HG03469 (cell line): ENCODE results near the gene NEUROG1.

Source experiments
- ATAC-seq: cut with Tn5 transposase; IDR thresholded peaks from one replicate; pipeline ENCODE4 v1.9.1; 2021; ENCODE audit warnings: mild to moderate bottlenecking, moderate library complexity, moderate number of reproducible peaks; ENCODE audit not compliant: unreplicated experiment

NEUROG1 gene

GRCh38 chr5:135535820-135536801 is at the start of gene NEUROG1:
Gene NEUROG1 (minus strand): TSS chr5:135535964. CDS start chr5:135535690, 274 bp downstream.
- ATAC-seq, result no peak

- no peak for ATAC-seq
These were observed 49.2 kb upstream of the NEUROG1 start for GRCh38 chr5:135584918-135585317.

- no peak for ATAC-seq
These were observed 48.5 kb upstream of the NEUROG1 start for GRCh38 chr5:135584276-135584675.

- no peak for ATAC-seq
These were observed 46.5 kb upstream of the NEUROG1 start for GRCh38 chr5:135582099-135582781.

GRCh38 chr5:135578685-135579341 is 43.0 kb upstream of the NEUROG1 start, which contains the start of gene CXCL14:
Gene CXCL14 (minus strand): TSS chr5:135578991. CDS start chr5:135578778, 213 bp downstream.
- ATAC-seq, result no peak

GRCh38 chr5:135578305-135578684 is 42.5 kb upstream of the NEUROG1 start:
- no peak for ATAC-seq

- no peak for ATAC-seq
These were observed 41.7 kb upstream of the NEUROG1 start for GRCh38 chr5:135577421-135577820.

- ATAC-seq, result no peak
These were observed 40.4 kb upstream of the NEUROG1 start for GRCh38 chr5:135576075-135576599.

GRCh38 chr5:135574493-135574892 is 38.7 kb upstream of the NEUROG1 start:
- ATAC-seq, result no peak

- ATAC-seq, result no peak
These were observed 36.1 kb upstream of the NEUROG1 start for GRCh38 chr5:135571902-135572301.

- no peak for ATAC-seq
These were observed 35.4 kb upstream of the NEUROG1 start for GRCh38 chr5:135571066-135571609.

GRCh38 chr5:135570453-135570764 is 34.6 kb upstream of the NEUROG1 start:
- no peak for ATAC-seq

GRCh38 chr5:135569755-135570452 is 34.1 kb upstream of the NEUROG1 start:
- ATAC-seq, result no peak

GRCh38 chr5:135568923-135569360 is 33.2 kb upstream of the NEUROG1 start:
- ATAC-seq, result no peak

- ATAC-seq, result no peak
These were observed 32.5 kb upstream of the NEUROG1 start for GRCh38 chr5:135568246-135568645.

- ATAC-seq, result no peak
These were observed 31.9 kb upstream of the NEUROG1 start for GRCh38 chr5:135567661-135568060.

GRCh38 chr5:135566422-135567400 is 30.9 kb upstream of the NEUROG1 start:
- no peak for ATAC-seq

GRCh38 chr5:135565725-135566421 is 30.1 kb upstream of the NEUROG1 start:
- no peak for ATAC-seq
